BJ (cell line): ENCODE data around the gene HSD3B7. TPM values are rescaled to one million over a fixed set of nuclear protein-coding genes. Genes with fewer than 3 reads are reported as not detected.

Experiments
- CTCF ChIA-PET: fragments of 350-600 bp; formaldehyde crosslinking; extraction: SDS; loops from one replicate; lab custom pipeline; 2021; ENCODE audit warnings: antibody characterized with exemption, inconsistent platforms; lab: Yijun Ruan, JAX
- POLR2A ChIA-PET: fragments of 300-600 bp; sonication (Branson Sonifier 250); formaldehyde crosslinking; extraction: SDS; loops from one replicate; lab custom pipeline; 2021; ENCODE audit warnings: antibody characterized with exemption; lab: Charles Lee
- DNase-seq: peaks from one replicate; pipeline ENCODE4 v3.0.0-alpha.2; 2011; ENCODE audit warnings: low read depth
- H3K27me3 ChIP-seq: 2 replicates; pipeline ENCODE4 v1.6.0; 2011; ENCODE audit warnings: low read length; ENCODE audit not compliant: control insufficient read depth, insufficient read depth
- H3K36me3 ChIP-seq: 2 replicates; pipeline ENCODE4 v1.5.1; 2011; ENCODE audit warnings: low read length; ENCODE audit not compliant: control insufficient read depth, insufficient read depth
- H3K4me3 ChIP-seq: 2 replicates; pipeline ENCODE4 v1.5.1; 2011; ENCODE audit warnings: low read depth, mild to moderate bottlenecking, control low read depth, low read length
- CTCF ChIP-seq: IDR thresholded peaks from 2 replicates; pipeline ENCODE4 v1.5.1; 2011; ENCODE audit warnings: low read depth, mild to moderate bottlenecking, control low read depth, inconsistent platforms, low read length, moderate library complexity; ENCODE audit not compliant: insufficient read depth
- polyA plus RNA-seq: library from polyadenylated mRNA; depleted of rRNA; stranded (reverse); fragments of >200 nt; gene quantifications from 2 replicates; pipeline ENCODE4 v1.2.3, GENCODE V29; 2011; rRNA removed
- small RNA-seq: library from RNA; depleted of rRNA; stranded (forward); fragments of <200 nt; gene quantifications from one replicate; pipeline ENCODE3, GENCODE V24; 2012; ENCODE audit warnings: low replicate concordance, low read depth; ENCODE audit not compliant: insufficient read length

HSD3B7 gene
- polyA plus RNA-seq, 1 experiment = 25.0 TPM

GRCh38 chr16:31033709-31034492 lies 48.9 kb downstream of the HSD3B7 start:
- H3K36me3 ChIP-seq = peaks cover 22% of the 10 kb centered on the region
- DNase-seq = peak; percentile 17
- TF ChIP-seq CTCF = no peak
- H3K4me3 ChIP-seq = peak overlapping the region; percentile 74
- CTCF ChIA-PET = interaction anchor here (0.9 to 1.4 kb wide), 3 partner anchors 9 to 50 kb away, joined by 3 to 5 read pairs (median 3); no protein-coding TSS in a partner anchor
- POLR2A ChIA-PET = interaction anchor here (0.6 kb wide), 1 partner anchor 59 kb away, joined by 5 read pairs; no protein-coding TSS in a partner anchor
- H3K27me3 ChIP-seq = no peaks in the 10 kb centered on the region

GRCh38 chr16:31036691-31037090 lies 51.7 kb downstream of the HSD3B7 start:
- TF ChIP-seq CTCF = no peak
- Histone ChIP-seq H3K36me3 (peaks cover 39% of the 10 kb centered on the region), H3K4me3 (no peak overlapping the region), H3K27me3 (no peaks in the 10 kb centered on the region)
- DNase-seq = no peak
- POLR2A ChIA-PET = interaction anchor here (0.6 kb wide), 1 partner anchor 38 kb away, joined by 11 read pairs; no protein-coding TSS in a partner anchor
- CTCF ChIA-PET = interaction anchor here (0.8 kb wide), 1 partner anchor 10 kb away, joined by 4 read pairs; no protein-coding TSS in a partner anchor

Small RNA genes lying within 50 kb of the gene (small RNA-seq; reads per million reads assigned to genes)
- not detected for gene AC135048.1

Other genes with a start within 250 kb of the HSD3B7 start
- gene PHKG2, start 236.8 kb upstream of the HSD3B7 start, polyA plus RNA-seq = 24.9 and 32.4 TPM in 2 replicates
- gene CFAP119, start 223.1 kb upstream of the HSD3B7 start, polyA plus RNA-seq = 4.7 and 5.0 TPM in 2 replicates
- gene RNF40, start 222.9 kb upstream of the HSD3B7 start, polyA plus RNA-seq = 64.7 and 82.4 TPM in 2 replicates
- gene ZNF629, start 198.0 kb upstream of the HSD3B7 start, polyA plus RNA-seq = 4.6 and 6.0 TPM in 2 replicates
- 27.4 and 27.8 TPM in 2 replicates for gene BCL7C, start 91.1 kb upstream of the HSD3B7 start, polyA plus RNA-seq
- gene CTF1, start 88.6 kb upstream of the HSD3B7 start, polyA plus RNA-seq = 14.9 and 22.2 TPM in 2 replicates
- 5.9 and 7.6 TPM in 2 replicates for gene FBXL19, start 61.6 kb upstream of the HSD3B7 start, polyA plus RNA-seq
- gene ORAI3, start 36.1 kb upstream of the HSD3B7 start, polyA plus RNA-seq = 25.6 and 37.1 TPM in 2 replicates
- gene SETD1A, start 27.5 kb upstream of the HSD3B7 start, polyA plus RNA-seq = 0.96 and 1.4 TPM in 2 replicates
- 1.5 and 1.6 TPM in 2 replicates for gene STX1B, start 25.4 kb downstream of the HSD3B7 start, polyA plus RNA-seq
- 41.7 and 53.6 TPM in 2 replicates for gene STX4, start 48.4 kb downstream of the HSD3B7 start, polyA plus RNA-seq
- 10.2 and 16.3 TPM in 2 replicates for gene ZNF668, start 89.0 kb downstream of the HSD3B7 start, polyA plus RNA-seq
- gene ZNF646, start 89.2 kb downstream of the HSD3B7 start, polyA plus RNA-seq = 3.3 and 4.2 TPM in 2 replicates
- gene PRSS53, start 103.7 kb downstream of the HSD3B7 start, polyA plus RNA-seq = 0.96 and 1.8 TPM in 2 replicates
- gene VKORC1, start 109.6 kb downstream of the HSD3B7 start, polyA plus RNA-seq = 416 and 515 TPM in 2 replicates
- gene BCKDK, start 123.2 kb downstream of the HSD3B7 start, polyA plus RNA-seq = 31.0 and 56.0 TPM in 2 replicates
- 28.9 and 31.9 TPM in 2 replicates for gene KAT8, start 132.5 kb downstream of the HSD3B7 start, polyA plus RNA-seq
- gene PRSS8, start 150.5 kb downstream of the HSD3B7 start, polyA plus RNA-seq = not detected in 2 replicates
- gene PRSS36, start 164.9 kb downstream of the HSD3B7 start, polyA plus RNA-seq = 0.22 and 0.39 TPM in 2 replicates
- 109 and 113 TPM in 2 replicates for gene FUS, start 194.9 kb downstream of the HSD3B7 start, polyA plus RNA-seq
- gene PYCARD, start 217.6 kb downstream of the HSD3B7 start, polyA plus RNA-seq = 15.8 and 23.9 TPM in 2 replicates
- gene TRIM72, start 228.9 kb downstream of the HSD3B7 start, polyA plus RNA-seq = not detected in 2 replicates
- not detected in 2 replicates for gene PYDC1, start 231.9 kb downstream of the HSD3B7 start, polyA plus RNA-seq